HG02870 (cell line): ENCODE measurements around the gene CDC42BPB.

Source experiments
- ATAC-seq: cut with Tn5 transposase; IDR thresholded peaks from one replicate; pipeline ENCODE4 v1.9.1; 2021; ENCODE audit warnings: mild to moderate bottlenecking, moderate library complexity; ENCODE audit not compliant: unreplicated experiment

CDC42BPB gene

GRCh38 chr14:103073876-103074728 is 16.8 kb upstream of the CDC42BPB start:
- no peak for ATAC-seq

- no peak for ATAC-seq
These were observed 16.1 kb upstream of the CDC42BPB start for GRCh38 chr14:103073367-103073875.

- no peak for ATAC-seq
These were observed 15.4 kb upstream of the CDC42BPB start for GRCh38 chr14:103072595-103073366.

- ATAC-seq: no peak
These were observed 14.3 kb upstream of the CDC42BPB start for GRCh38 chr14:103071544-103072251.

- ATAC-seq: no peak
These were observed 13.7 kb upstream of the CDC42BPB start for GRCh38 chr14:103070971-103071542.

GRCh38 chr14:103070263-103070885 is 13.0 kb upstream of the CDC42BPB start:
- no peak for ATAC-seq

- no peak for ATAC-seq
These were observed 11.2 kb upstream of the CDC42BPB start for GRCh38 chr14:103068351-103069073.

GRCh38 chr14:103067231-103067954 is 10.0 kb upstream of the CDC42BPB start:
- ATAC-seq: no peak

- ATAC-seq: no peak
These were observed 9.1 kb upstream of the CDC42BPB start for GRCh38 chr14:103066399-103066798.

GRCh38 chr14:103065861-103066260 is 8.5 kb upstream of the CDC42BPB start:
- ATAC-seq: no peak

GRCh38 chr14:103064978-103065377 is 7.6 kb upstream of the CDC42BPB start:
- no peak for ATAC-seq

GRCh38 chr14:103064436-103064835 is 7.1 kb upstream of the CDC42BPB start:
- no peak for ATAC-seq

GRCh38 chr14:103061482-103061976 is 4.2 kb upstream of the CDC42BPB start:
- ATAC-seq: no peak

- no peak for ATAC-seq
These were observed 2.2 kb upstream of the CDC42BPB start for GRCh38 chr14:103059556-103059955.

- ATAC-seq: no peak
These were observed 1.1 kb upstream of the CDC42BPB start for GRCh38 chr14:103058164-103059055.

GRCh38 chr14:103057028-103057371 is 349 bp downstream of the CDC42BPB start:
- peak; percentile 14 for ATAC-seq

- ATAC-seq: no peak
These were observed 874 bp downstream of the CDC42BPB start for GRCh38 chr14:103056322-103057027.
